ENCODE measurements around the gene CCN5. TPM values are rescaled to one million over a fixed set of nuclear protein-coding genes. Genes with fewer than 3 reads are reported as not detected.
A peak's percentile ranks its signal among the peaks of the same experiment; 100 is the strongest.

CCN5 gene
- total RNA-seq, 1 experiment from 2014 or later: 0.37 TPM

GRCh38 chr20:44723798-44724362 is 8.7 kb downstream of the CCN5 start:
- no peak overlapping the region for H3K4me3 Mint-ChIP-seq
- ChIA-PET CTCF (interaction anchor here (1.1 to 2.7 kb wide), 4 partner anchors 9 to 39 kb away, joined by 4 to 23 read pairs (median 6); partner anchors contain the start of gene CCN5), POLR2A (no interaction called here)
- peaks cover 20% of the 10 kb centered on the region for H3K4me1 Mint-ChIP-seq
- H3K9me3 Mint-ChIP-seq: no peaks in the 10 kb centered on the region
- H3K27ac Mint-ChIP-seq: peak overlapping the region; percentile 69
- no peaks in the 10 kb centered on the region for H3K36me3 Mint-ChIP-seq
- ATAC-seq (no peak), DNase-seq (ENCODE audit: low spot score) (no peak)
- TF ChIP-seq ZNF263 (CRISPR knock-in tag; IDR thresholded peaks at IDR 0.05; ENCODE audit: low read depth): no peak
- no peak for TF ChIP-seq AFF4 (CRISPR knock-in tag; IDR thresholded peaks at IDR 0.05; ENCODE audit: borderline replicate concordance)
- TF ChIP-seq ZNF416 (CRISPR knock-in tag; IDR thresholded peaks at IDR 0.05): no peak
- TF ChIP-seq E2F4 (CRISPR knock-in tag; IDR thresholded peaks at IDR 0.05; ENCODE audit: borderline replicate concordance, low read depth): no peak
- TF ChIP-seq CREM (CRISPR knock-in tag; IDR thresholded peaks at IDR 0.05): no peak
- no peak for TF ChIP-seq ZNF219 (CRISPR knock-in tag; IDR thresholded peaks at IDR 0.05; ENCODE audit: borderline replicate concordance)
- no peaks in the 10 kb centered on the region for H3K27me3 Mint-ChIP-seq (ENCODE audit: low read depth)

- Mint-ChIP-seq H3K27me3 (ENCODE audit: low read depth) (no peaks in the 10 kb centered on the region), H3K4me3 (no peak overlapping the region), H3K4me1 (peaks cover 27% of the 10 kb centered on the region), H3K9me3 (no peaks in the 10 kb centered on the region), H3K27ac (no peak overlapping the region), H3K36me3 (no peaks in the 10 kb centered on the region)
- DNase-seq (ENCODE audit: low spot score) (no peak), ATAC-seq (no peak)
- ChIA-PET POLR2A (no interaction called here), CTCF (interaction anchor here (1.4 to 2.7 kb wide), 2 partner anchors 9 to 40 kb away, joined by 7 to 23 read pairs; no protein-coding TSS in a partner anchor)
- TF ChIP-seq ZNF416 (CRISPR knock-in tag; IDR thresholded peaks at IDR 0.05) (no peak), PRDM15 (CRISPR knock-in tag; IDR thresholded peaks at IDR 0.05) (peak; percentile 66)
Measured at GRCh38 chr20:44724423-44725091, 9.4 kb downstream of the CCN5 start.

- TF ChIP-seq SP1 (CRISPR knock-in tag; conservative IDR thresholded peaks at IDR 0.05): no peak
- TF ChIP-seq GTF2I (CRISPR knock-in tag; conservative IDR thresholded peaks at IDR 0.05): 0 out of 2 replicates have a peak, but pooled peaks have one; percentile 39
- no peak for ATAC-seq
- Mint-ChIP-seq H3K4me1 (peaks cover 30% of the 10 kb centered on the region), H3K36me3 (no peaks in the 10 kb centered on the region), H3K27ac (no peak overlapping the region), H3K27me3 (ENCODE audit: low read depth) (no peaks in the 10 kb centered on the region), H3K4me3 (no peak overlapping the region), H3K9me3 (no peaks in the 10 kb centered on the region)
- ChIA-PET POLR2A (no interaction called here), CTCF (no interaction called here)
- no peak for DNase-seq (ENCODE audit: low spot score)
Measured at GRCh38 chr20:44725837-44726236, 10.7 kb downstream of the CCN5 start.
